Endodermal cell (in vitro differentiated cells): ENCODE results near the gene RNF4. TPM values are rescaled to one million over a fixed set of nuclear protein-coding genes. Genes with fewer than 3 reads are reported as not detected.
A peak's percentile ranks its signal among the peaks of the same experiment; 100 is the strongest.

Experiments
- DNase-seq: peaks from one replicate; pipeline ENCODE4 v3.0.0-alpha.2; 2017
- H3K27ac ChIP-seq: 2 replicates; pipeline ENCODE4 v1.5.1; 2013; ENCODE audit warnings: mild to moderate bottlenecking, low read depth, low read length, moderate library complexity
- H3K27me3 ChIP-seq: 2 replicates; pipeline ENCODE4 v1.6.1; 2013; ENCODE audit warnings: mild to moderate bottlenecking, low read length, moderate library complexity; ENCODE audit not compliant: insufficient read depth, control insufficient read depth, poor library complexity, severe bottlenecking
- H3K36me3 ChIP-seq: 2 replicates; pipeline ENCODE4 v1.7.0; 2013; ENCODE audit warnings: mild to moderate bottlenecking, low read length, moderate library complexity; ENCODE audit not compliant: control insufficient read depth, insufficient read depth
- H3K4me1 ChIP-seq: one replicate; pipeline ENCODE4 v1.7.0; 2013; ENCODE audit warnings: low read length; ENCODE audit not compliant: control insufficient read depth, insufficient read depth
- H3K4me3 ChIP-seq: 2 replicates; pipeline ENCODE4 v1.5.1; 2013; ENCODE audit warnings: mild to moderate bottlenecking, low read length, moderate library complexity
- H3K9ac ChIP-seq: 2 replicates; pipeline ENCODE4 v1.6.1; 2013; ENCODE audit warnings: mild to moderate bottlenecking, low read length, moderate library complexity; ENCODE audit not compliant: poor library complexity, severe bottlenecking; ENCODE audit errors: extremely low read depth
- H3K9me3 ChIP-seq: 2 replicates; pipeline ENCODE4 v1.6.1; 2013; ENCODE audit warnings: mild to moderate bottlenecking, low read length, moderate library complexity; ENCODE audit not compliant: control insufficient read depth
- H3K27ac Mint-ChIP-seq: 2 replicates; pipeline ENCODE4 v1.8.0; 2020; ENCODE audit warnings: mixed read lengths
- H3K27me3 Mint-ChIP-seq: 2 replicates; pipeline ENCODE4 v1.8.0; 2021; ENCODE audit warnings: mild to moderate bottlenecking, mixed read lengths; ENCODE audit not compliant: insufficient read depth
- H3K36me3 Mint-ChIP-seq: 2 replicates; pipeline ENCODE4 v1.8.0; 2020; ENCODE audit warnings: low read depth, mixed read lengths
- H3K4me1 Mint-ChIP-seq: 2 replicates; pipeline ENCODE4 v1.8.0; 2020; ENCODE audit warnings: mixed read lengths
- H3K4me3 Mint-ChIP-seq: 2 replicates; pipeline ENCODE4 v1.8.0; 2020; ENCODE audit warnings: mild to moderate bottlenecking, moderate library complexity, mixed read lengths
- H3K9me3 Mint-ChIP-seq: 2 replicates; pipeline ENCODE4 v1.8.0; 2020; ENCODE audit warnings: mild to moderate bottlenecking, mixed read lengths
- CTCF ChIP-seq: fragments of 200-600 bp; sonication (generic); conservative IDR thresholded peaks from 2 replicates; pipeline ENCODE4 v1.5.0; 2021; ENCODE audit warnings: antibody characterized with exemption, mild to moderate bottlenecking
- WGBS, 2 experiments: methylation state at CpG; one replicate each; pipeline versions ENCODE4 v1.1.5 to v1.1.7; 2013; ENCODE audit warnings: missing lambda C conversion rate in 2 of 2, mixed read lengths in 1 of 2; ENCODE audit not compliant: insufficient coverage in 1 of 2, insufficient read length in 1 of 2; 5-methylcytosine and 5-hydroxymethylcytosine counted together
- total RNA-seq, 2 donors: library from RNA; stranded (reverse); fragmentation: NEBNext Ultra II Directional in 1 of 2; extraction: Animal tissue kit (Norgen Biotek cat#: 25700) in 1 of 2; gene quantifications; 2 replicates in 1 of 2; 3 replicates in 1 of 2; pipeline ENCODE4 v1.2.1, GENCODE V29; 2021

RNF4 gene
- total RNA-seq, 2 donors from 2014 or later = 73.2 to 93.6 TPM

- no peaks in the 10 kb centered on the region for H3K4me1 ChIP-seq
- no peaks in the 10 kb centered on the region for H3K36me3 ChIP-seq
- no peaks in the 10 kb centered on the region for H3K36me3 Mint-ChIP-seq
These were observed 9.1 kb upstream of the RNF4 start for GRCh38 chr4:2459589-2460349.

DNA sequence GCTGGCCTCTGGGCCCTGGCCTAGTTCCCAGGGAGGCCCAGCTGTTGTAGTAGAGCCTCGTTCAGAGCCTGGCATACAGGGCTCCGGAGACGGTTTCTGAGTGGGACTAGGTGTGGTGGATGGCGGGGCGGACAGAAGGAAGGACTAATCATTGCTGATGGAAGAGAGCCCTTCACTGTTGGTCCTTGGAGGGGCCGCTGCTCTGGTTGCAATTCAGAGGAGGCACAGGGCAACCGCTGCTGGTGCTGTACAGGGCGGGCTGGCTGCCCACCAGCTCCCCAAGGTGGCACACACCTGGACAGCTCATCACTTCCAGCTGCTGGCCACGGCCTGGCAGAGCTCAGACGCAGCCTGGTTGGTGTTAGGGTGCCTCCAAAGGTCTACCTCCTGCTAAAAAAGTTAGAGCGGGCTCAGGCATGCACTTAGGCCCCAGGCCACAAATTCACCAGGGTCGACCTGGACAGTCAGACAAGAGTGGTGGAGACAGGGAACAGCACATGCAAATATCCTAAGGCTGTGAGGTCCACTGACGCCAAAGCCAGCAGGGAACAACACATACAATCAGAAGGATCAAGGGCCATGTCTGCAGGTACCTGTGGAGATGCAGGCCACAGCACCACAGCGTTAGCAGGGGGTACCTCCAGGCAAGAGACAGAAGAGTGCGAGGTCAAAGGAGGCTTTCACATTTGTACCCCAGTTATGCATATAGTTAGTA lies 7.5 kb upstream of the RNF4 start:
- DNase-seq = no peak
- 88% methylated on average over 8 to 15 of the region's 15 CpGs for WGBS, 2 experiments
- Mint-ChIP-seq H3K4me1 (peaks cover 7% of the 10 kb centered on the region), H3K27me3 (peaks cover 22% of the 10 kb centered on the region), H3K36me3 (no peaks in the 10 kb centered on the region), H3K4me3 (peak overlapping the region; percentile 54), H3K27ac (no peak overlapping the region), H3K9me3 (no peaks in the 10 kb centered on the region)
- H3K9ac ChIP-seq = no peak overlapping the region
- H3K9me3 ChIP-seq = no peaks in the 10 kb centered on the region
- no peak overlapping the region for H3K4me3 ChIP-seq
- no peaks in the 10 kb centered on the region for H3K4me1 ChIP-seq
- no peak overlapping the region for H3K27ac ChIP-seq
- peaks cover 19% of the 10 kb centered on the region for H3K27me3 ChIP-seq
- no peaks in the 10 kb centered on the region for H3K36me3 ChIP-seq
- no peak for TF ChIP-seq CTCF

More at GRCh38 chr4:2459589-2460349, 9.1 kb upstream of the RNF4 start:
- Mint-ChIP-seq H3K4me3 (no peak overlapping the region), H3K27ac (no peak overlapping the region), H3K4me1 (peaks cover 7% of the 10 kb centered on the region), H3K27me3 (peaks cover 22% of the 10 kb centered on the region), H3K9me3 (no peaks in the 10 kb centered on the region)
- H3K9ac ChIP-seq = no peak overlapping the region
- no peak for TF ChIP-seq CTCF
- WGBS, 2 experiments = 91 to 94% methylated on average over 16 to 19 of the region's 19 CpGs
- no peak for DNase-seq
- H3K27me3 ChIP-seq = peaks cover 19% of the 10 kb centered on the region
- H3K4me3 ChIP-seq = no peak overlapping the region
- no peaks in the 10 kb centered on the region for H3K9me3 ChIP-seq
- no peak overlapping the region for H3K27ac ChIP-seq

DNA sequence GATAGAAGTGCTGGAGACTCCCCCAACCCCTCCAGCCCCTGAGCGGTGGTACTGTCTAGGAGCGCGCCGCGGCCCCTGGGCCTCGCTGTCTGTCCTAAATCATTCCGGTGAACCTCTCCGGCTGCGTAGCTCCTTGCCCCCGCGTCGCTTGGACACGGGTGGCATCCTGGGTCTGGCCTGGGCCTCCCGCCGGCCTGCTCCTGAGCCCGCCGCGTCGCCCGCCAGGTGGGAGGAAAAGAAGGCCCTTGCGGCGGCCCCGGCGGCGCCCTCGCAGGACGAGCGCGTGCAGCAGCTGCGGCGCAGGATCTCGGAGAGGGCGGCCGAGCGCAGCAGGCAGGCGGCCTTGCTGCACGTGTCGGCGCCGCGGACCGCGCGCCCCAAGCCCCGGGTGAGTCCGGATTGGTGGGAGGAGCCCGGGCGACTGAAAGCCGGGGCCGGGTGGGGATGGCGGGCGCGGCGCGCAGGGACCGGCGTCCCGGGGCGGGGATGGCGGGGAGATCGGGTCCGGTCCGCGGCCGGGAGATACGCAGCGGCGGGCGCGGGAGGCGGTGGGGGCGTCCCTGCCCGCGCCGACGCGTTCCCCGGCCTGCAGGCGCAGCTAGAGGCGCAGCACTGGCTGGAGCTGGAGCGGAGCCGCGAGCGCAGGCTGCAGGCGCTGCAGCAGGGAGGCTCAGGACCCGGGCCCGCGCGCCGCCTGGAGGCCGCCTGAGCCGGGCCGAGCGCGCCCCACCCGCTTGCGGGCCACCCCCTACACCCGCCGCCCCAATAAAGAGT lies 6.5 kb upstream of the RNF4 start:
- peak; percentile 75 for TF ChIP-seq CTCF
- no peak overlapping the region for H3K27ac Mint-ChIP-seq
- WGBS, 2 experiments = 5 to 6% methylated on average over 17 to 99 of the region's 99 CpGs
- H3K27me3 ChIP-seq = peaks cover 19% of the 10 kb centered on the region
- H3K36me3 ChIP-seq = no peaks in the 10 kb centered on the region
- no peak overlapping the region for H3K9ac ChIP-seq
- H3K27me3 Mint-ChIP-seq = peaks cover 20% of the 10 kb centered on the region
- H3K4me1 Mint-ChIP-seq = peaks cover 7% of the 10 kb centered on the region
- peak; percentile 89 for DNase-seq
- H3K36me3 Mint-ChIP-seq = no peaks in the 10 kb centered on the region
- no peaks in the 10 kb centered on the region for H3K9me3 Mint-ChIP-seq
- peak overlapping the region; percentile 54 for H3K4me3 Mint-ChIP-seq
- no peaks in the 10 kb centered on the region for H3K4me1 ChIP-seq
- H3K27ac ChIP-seq = no peak overlapping the region
- H3K4me3 ChIP-seq = no peak overlapping the region
- no peaks in the 10 kb centered on the region for H3K9me3 ChIP-seq
